OCI-LY7 (cell line): Measurements from ENCODE around the gene ADAMTS17.

Experiments used
- EZH2phosphoT487 ChIP-seq: fragments of 200-600 bp; sonication (generic); IDR thresholded peaks from 2 replicates; pipeline ENCODE4 v1.6.1; 2018; ENCODE audit warnings: low read depth, borderline replicate concordance, mild to moderate bottlenecking, mixed run types, antibody characterized with exemption, low read length, moderate library complexity, mixed read lengths
- TF ChIP-seq, protein P1 (sequence below): fragments of 200-600 bp; sonication (generic); conservative IDR thresholded peaks from 2 replicates; pipeline ENCODE4 v1.5.1; 2014; ENCODE audit warnings: mild to moderate bottlenecking, antibody characterized with exemption, low read length, moderate library complexity, mixed read lengths

DNA sequence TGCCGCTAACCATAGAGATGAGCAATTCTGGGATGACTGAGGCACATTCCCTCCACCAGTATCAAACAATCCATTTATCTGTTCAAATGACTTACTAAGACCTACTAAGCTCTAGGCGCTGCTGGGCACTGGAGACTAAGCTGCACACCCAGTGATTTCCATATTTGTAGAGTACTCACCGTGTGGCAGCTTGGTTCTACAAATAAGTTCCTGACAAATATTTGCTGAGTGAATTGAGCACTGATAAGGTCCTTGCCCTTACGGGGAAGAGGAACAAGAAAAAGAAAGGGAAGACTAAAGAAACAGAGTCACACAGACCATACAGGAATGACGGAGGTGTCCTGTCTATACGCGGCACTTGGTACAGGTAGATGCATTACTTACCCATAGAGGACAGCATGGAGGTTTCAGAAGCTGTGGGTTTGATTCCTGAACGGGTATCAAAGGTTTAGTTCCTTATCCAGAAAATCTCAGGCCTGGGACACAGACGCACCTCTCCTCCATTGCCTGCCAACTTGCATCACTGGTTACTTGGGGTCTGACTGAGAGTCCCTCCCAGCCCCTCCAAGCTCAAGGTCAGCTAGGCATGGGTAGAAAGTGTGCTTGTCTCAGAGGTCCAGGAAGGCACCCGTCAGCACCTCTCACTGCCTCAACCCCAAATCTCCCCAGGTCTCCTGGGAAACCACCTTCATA is 310.0 kb downstream of the ADAMTS17 start:
- TF ChIP-seq, protein P1, sequence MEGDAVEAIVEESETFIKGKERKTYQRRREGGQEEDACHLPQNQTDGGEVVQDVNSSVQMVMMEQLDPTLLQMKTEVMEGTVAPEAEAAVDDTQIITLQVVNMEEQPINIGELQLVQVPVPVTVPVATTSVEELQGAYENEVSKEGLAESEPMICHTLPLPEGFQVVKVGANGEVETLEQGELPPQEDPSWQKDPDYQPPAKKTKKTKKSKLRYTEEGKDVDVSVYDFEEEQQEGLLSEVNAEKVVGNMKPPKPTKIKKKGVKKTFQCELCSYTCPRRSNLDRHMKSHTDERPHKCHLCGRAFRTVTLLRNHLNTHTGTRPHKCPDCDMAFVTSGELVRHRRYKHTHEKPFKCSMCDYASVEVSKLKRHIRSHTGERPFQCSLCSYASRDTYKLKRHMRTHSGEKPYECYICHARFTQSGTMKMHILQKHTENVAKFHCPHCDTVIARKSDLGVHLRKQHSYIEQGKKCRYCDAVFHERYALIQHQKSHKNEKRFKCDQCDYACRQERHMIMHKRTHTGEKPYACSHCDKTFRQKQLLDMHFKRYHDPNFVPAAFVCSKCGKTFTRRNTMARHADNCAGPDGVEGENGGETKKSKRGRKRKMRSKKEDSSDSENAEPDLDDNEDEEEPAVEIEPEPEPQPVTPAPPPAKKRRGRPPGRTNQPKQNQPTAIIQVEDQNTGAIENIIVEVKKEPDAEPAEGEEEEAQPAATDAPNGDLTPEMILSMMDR: no peak
- no peak for TF ChIP-seq EZH2phosphoT487
